Measurements from ENCODE around the gene SPIB.
"Not testable (repeated sequence)": the region's sequence is repeated elsewhere in the genome, so short reads cannot be mapped to it uniquely, and the experiment has no call there.

Gene SPIB

GRCh38 chr19:50419580-50420035 is 870 bp downstream of the SPIB start:
- no peak for DNase-seq (ENCODE audit: low read depth)

DNA sequence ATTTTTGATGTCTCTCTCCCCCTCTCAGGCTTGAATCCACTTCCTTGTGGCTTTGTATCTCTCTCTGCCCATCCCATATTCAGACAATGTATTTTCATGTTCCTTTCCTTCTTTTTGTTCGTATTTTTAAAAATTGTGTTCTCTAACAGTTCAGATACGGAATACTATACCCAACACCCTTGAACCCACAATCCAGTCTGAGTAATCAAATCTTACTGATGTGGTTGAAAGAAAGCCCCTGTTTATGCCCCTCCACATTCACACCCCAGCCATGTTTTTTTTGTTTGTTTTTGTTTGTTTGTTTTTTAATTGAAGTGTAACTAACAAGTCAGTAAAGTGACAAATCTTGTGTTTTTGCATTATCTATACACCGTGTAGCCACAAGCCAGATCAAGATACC is 1.4 kb downstream of the SPIB start:
- no peak for DNase-seq (ENCODE audit: low read depth)

DNA sequence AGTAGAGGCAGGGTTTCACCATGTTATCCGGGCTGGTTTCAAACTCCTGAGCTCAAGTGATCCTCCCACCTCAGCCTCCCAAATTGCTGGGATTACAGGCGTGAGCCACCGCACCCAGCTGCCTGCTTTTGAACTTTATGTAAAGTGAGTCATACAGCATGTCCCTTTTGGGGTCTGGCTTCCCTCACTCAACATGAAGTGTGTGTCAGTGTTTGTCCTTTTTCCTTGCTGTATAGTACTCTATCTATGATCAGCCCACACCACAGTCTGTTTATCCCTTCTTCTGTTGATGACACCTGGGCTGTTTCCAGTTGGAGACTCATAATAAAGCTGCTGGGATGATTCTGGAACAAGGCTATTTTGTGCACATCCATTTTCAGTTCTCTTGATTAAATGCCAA is 2.1 kb downstream of the SPIB start:
- no peak for DNase-seq (ENCODE audit: low read depth)

GRCh38 chr19:50422397-50423278 is 3.9 kb downstream of the SPIB start:
- DNase-seq (ENCODE audit: low read depth) = no peak

DNA sequence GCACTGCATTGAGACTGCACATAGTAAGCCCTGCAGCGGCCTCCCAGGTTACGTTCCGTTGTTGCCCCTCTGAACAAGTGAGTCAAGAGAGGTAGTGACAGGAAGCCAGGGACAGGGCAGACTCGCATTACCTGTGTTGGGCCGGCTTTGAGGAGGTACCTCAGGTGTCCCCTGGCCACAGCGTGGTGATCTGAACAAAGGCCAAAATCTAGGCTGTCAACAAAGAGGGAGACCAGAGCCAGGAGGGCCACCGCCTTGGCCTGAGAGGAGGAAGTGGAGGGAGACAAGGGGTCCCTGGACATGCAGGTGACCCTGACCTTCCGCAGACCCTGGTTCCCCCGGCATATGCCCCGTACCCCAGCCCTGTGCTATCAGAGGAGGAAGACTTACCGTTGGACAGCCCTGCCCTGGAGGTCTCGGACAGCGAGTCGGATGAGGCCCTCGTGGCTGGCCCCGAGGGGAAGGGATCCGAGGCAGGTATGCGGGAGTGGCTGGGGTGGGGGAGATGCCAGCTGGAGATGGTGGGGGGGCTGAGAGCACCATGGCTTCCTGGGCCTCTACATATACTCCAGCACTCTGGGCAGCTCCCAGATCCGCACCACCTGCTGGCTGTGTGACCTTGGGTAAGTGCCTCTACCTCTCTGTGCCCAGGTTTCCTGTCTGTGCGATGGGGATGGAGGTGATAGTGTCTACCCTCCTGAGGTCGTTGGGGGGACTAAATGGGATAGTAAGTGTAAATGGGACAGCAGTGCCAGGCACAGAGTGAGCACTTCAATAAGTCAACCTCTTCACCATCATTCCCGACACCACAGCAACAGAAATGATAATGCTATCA is 4.8 kb downstream of the SPIB start:
- DNase-seq (ENCODE audit: low read depth) = no peak

DNA sequence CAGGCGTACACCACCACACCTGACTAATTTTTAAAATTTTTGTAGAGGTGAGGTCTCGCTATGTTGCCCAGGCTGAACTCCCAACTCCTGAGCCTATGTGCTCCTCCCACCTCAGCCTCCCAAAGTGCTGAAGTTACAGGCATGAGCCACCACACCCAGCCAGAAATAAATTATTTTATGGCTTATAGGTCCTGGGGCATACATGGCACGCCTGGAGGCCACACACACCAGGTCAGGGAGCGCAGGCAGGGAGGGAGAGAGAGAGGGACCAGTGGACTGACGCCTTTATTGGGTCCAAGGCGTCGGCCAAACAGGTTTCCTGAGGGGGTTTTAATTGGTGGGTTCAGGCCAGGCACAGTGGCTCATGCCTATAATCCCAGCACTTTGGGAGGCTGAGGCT is 6.8 kb downstream of the SPIB start:
- DNase-seq (ENCODE audit: low read depth) = no peak

DNA sequence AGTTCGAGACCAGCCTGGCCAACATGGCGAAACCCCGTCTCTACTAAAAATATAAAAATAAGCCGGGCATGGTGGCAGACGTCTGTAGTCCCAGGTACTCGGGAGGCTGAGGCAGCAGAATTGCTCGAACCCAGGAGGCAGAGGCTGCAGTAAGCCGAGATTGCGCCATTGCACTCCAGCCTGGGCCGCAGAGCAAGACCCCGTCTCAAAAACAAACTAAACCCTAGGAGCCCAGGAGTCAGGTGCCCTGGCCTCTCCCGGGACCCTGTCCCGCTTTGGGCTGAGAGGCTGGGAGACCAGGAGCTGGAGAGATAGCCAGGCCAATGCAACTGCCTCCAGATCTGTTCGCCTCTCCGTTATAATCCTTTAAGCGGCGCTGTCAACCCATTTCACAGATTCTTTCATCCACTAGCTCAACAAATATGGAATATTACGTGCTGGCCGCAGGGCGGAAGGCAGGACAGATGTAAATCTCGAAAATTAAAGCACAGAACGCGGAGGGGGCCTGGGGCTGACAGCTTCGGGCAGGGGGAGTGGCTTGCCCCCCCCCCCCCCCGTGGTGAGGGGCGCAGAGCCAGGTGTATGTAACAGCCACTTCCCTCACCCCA is 8.7 kb downstream of the SPIB start:
- no peak for DNase-seq (ENCODE audit: low read depth)

DNA sequence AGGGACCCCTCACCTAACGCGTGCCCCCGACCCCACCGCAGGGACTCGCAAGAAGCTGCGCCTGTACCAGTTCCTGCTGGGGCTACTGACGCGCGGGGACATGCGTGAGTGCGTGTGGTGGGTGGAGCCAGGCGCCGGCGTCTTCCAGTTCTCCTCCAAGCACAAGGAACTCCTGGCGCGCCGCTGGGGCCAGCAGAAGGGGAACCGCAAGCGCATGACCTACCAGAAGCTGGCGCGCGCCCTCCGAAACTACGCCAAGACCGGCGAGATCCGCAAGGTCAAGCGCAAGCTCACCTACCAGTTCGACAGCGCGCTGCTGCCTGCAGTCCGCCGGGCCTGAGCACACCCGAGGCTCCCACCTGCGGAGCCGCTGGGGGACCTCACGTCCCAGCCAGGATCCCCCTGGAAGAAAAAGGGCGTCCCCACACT is 9.3 kb downstream of the SPIB start:
- peak; percentile 60 for DNase-seq (ENCODE audit: low read depth)

- no peak for DNase-seq (ENCODE audit: low read depth)
Observed at GRCh38 chr19:50428772-50429463, 10.2 kb downstream of the SPIB start.

DNA sequence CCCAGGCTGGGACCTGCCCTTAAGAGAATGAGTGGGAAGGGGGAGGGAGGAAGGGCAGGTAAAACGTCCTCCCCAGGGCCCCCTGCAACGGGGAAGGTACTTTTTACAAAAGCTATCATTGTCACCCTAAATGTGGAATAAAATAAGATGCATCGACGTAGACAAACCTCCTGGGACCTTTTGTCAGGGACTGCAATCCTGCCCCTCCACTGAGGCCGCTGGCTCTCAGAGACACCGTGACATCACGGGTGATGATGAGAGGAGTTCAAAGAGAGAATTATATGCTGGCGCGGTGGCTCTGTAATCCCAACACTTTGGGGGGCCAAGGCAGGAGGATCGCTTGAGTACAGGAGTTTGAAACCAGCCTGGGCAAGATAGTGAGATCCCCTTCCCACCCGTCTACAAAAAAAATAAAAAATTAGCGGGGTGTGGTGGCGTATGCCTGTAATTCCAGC is 12.2 kb downstream of the SPIB start:
- no peak for DNase-seq (ENCODE audit: low read depth)

DNA sequence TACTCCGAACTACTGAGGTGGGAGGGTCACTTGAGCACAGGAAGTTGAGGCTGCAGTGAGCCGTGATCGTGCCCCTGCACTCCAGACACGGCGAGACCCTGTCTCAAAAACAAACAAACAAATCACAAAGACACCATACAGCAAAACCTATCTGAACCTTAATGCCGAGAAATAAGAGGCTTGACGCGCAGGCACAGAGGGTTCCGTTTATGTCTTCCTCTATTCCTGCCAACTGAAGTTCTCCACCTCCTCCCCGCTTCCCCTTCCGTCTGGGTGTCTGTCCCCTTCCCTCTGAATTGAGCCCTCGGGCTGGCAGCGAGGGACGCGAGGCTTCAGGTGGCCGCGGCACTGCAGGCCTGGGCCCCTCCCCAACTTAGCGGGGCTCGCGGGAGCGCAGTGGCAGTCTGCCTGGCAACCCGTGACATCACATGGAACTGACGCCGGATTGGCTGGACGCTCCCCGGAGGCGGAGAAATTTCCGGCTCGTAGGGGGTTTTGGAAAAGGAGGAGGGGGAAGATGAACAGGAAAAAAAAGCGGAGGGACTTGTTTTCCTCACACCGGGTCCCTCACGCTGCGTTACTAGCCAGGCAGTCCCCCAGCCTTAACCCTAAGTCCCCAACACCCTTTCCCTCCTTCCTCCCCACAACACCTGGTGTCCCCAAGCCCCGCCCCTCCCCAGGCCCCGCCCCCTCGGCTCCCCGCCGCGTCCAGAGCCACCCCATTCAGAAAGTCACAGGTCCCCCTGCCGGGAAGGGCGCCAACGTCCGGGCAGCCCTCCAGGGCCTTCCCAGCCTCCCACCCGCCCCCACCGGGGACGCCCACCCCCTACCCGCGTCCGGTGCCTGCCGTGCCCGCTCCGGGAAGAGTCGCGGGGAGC is 12.8 kb downstream of the SPIB start:
- peak; percentile 68 for DNase-seq (ENCODE audit: low read depth)

DNA sequence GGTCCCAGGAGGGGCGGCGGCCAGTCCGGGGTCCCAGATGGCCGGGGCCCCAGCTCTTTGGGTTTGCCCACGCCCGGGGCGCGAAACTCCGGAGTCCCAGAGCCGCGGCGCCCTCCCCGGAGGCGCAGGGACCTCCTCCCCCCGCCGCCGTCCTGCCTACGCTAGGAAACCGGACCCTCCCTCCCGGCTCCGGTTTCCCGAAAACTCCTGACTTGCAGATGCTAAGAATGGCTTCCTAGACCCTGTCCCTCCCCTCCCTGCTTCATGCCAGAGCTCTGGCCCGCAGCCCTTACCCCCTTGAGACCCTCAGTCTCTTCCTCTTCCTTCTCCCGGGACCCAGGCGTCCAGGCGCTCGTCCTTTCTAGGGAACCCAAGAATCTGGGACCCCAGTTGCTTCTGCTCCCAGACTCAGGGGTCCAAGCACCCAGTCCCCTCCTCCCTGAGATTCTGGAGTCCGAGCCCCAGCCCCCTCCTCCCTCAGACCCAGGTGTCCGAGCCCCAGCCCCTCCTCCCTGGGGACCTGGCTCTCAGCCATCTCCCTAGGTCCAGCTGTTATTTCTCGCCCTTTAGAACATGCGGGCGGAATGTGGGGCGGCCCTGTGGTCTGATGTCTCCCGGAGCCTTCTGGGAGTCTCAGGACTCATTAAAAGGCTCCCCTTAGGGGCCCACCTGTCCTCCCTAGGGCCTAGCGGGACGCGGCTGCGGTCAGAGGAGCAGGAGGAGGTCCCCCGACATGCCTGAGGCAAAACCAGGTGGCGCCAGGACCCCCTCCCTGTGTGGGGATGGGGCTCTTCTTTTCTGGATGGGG is 13.7 kb downstream of the SPIB start, which contains the start of gene MYBPC2:
Gene MYBPC2 (plus strand): TSS at position 672 of the 808 bp plus-strand sequence. CDS start 62 bp downstream, at position 734.
- no peak for DNase-seq (ENCODE audit: low read depth)

- no peak for DNase-seq (ENCODE audit: low read depth)
Observed at GRCh38 chr19:50433201-50434180, 14.8 kb downstream of the SPIB start.

DNA sequence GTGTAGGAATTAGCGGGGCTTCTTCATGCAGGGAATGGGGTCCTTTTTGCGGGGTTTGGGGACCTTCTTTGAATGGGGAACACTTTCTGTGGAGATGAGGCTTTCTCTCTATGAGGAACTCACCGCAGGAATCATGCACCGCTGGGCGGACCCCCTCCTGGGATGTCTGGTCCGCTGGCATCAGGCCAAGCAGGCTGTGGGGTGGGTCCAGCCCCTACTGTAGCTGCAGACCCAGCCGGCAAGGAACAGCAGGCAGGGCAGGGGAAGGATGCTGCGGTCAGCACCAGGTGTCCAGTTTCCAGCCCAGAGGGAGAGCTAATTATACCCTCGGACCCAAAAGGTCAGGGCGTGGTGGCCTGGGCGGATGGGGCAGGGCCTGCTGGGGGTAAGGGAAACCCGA is 15.8 kb downstream of the SPIB start:
- DNase-seq (ENCODE audit: low read depth) = no peak

GRCh38 chr19:50435221-50435620 is 16.5 kb downstream of the SPIB start:
- DNase-seq (ENCODE audit: low read depth) = no peak

DNA sequence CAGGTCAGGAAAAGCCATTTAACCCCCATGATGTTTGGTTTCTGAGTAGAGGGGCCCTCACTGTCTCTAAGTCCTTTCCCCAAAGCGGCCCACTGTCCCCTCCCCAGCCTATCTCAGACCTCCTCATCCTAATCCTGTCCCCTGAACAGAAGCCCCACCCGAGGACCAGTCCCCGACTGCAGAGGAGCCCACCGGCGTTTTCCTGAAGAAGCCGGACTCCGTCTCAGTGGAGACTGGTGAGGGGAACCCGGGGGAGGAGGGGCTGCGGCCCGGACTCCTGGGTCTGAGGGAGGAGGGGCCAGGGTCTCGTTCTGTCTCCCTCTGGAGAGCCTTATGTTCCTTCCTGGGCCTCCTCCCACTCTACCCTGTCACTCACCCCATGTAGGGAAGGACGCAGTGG is 16.9 kb downstream of the SPIB start:
- no peak for DNase-seq (ENCODE audit: low read depth)

- no peak for DNase-seq (ENCODE audit: low read depth)
Observed at GRCh38 chr19:50437862-50438449, 19.2 kb downstream of the SPIB start.

DNA sequence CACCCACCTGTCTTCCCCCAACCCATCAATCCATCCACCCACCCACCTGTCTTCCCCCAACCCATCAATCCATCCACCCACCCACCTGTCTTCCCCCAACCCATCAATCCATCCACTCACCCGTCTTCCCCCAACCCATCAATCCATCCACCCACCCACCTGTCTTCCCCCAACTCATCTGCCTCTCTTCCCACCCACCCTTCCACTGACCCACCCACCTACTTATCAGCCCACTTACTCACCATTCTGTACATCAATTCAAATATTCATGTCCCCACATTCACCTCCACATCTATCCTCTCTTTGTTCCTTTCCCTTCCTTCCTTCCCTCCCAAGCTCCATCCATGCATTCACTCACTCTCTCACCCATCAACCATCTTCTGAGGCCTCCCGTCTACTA is 20.4 kb downstream of the SPIB start:
- DNase-seq (ENCODE audit: low read depth) = not testable (repeated sequence)

Measured in EH (cell line).